Mononuclear cell (primary cell): ENCODE data around the gene PIERCE2. TPM values are rescaled to one million over a fixed set of nuclear protein-coding genes. Genes with fewer than 3 reads are reported as not detected.
"Not testable (repeated sequence)": the region's sequence is repeated elsewhere in the genome, so short reads cannot be mapped to it uniquely, and the experiment has no call there.

ENCODE experiments used
- H3K27me3 ChIP-seq: 2 replicates; pipeline ENCODE4 v1.6.0; 2011; ENCODE audit warnings: low read length, control low read depth; ENCODE audit not compliant: insufficient read depth
- H3K4me1 ChIP-seq: 2 replicates; pipeline ENCODE4 v1.5.1; 2011; ENCODE audit warnings: mild to moderate bottlenecking, low read length, control low read depth; ENCODE audit not compliant: insufficient read depth
- H3K4me3 ChIP-seq: 2 replicates; pipeline ENCODE4 v1.5.1; 2011; ENCODE audit warnings: mild to moderate bottlenecking, low read length, moderate library complexity
- H3K9me3 ChIP-seq: 2 replicates; pipeline ENCODE4 v1.5.1; 2011; ENCODE audit warnings: low read depth, mild to moderate bottlenecking, control low read depth, low read length
- total RNA-seq: library from RNA; depleted of rRNA; stranded (reverse); fragments of >200 nt; gene quantifications from one replicate; pipeline ENCODE4 v1.2.3, GENCODE V29; 2012

Gene PIERCE2
- total RNA-seq, 1 donor: 0.31 TPM

DNA sequence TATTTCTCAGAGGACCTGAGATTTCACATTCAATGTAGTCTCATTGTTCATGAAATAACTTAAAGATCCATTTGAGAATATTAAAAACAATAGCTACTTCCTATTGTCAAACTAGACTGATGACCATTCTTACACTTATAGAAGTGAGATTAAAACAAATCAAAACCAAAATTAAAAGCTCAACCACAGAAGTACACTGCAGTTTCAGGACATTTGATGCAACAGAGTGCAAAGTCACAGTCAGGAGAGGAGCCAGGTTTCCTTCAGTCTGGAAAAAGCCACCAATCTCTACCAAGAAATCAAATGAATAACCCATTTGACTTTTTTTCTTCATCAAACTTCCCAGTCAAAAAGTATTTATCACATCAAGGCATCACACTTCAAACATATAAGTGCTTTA is 5.6 kb upstream of the PIERCE2 start:
- H3K27me3 ChIP-seq: no peaks in the 10 kb centered on the region
- H3K4me1 ChIP-seq: peaks cover 60% of the 10 kb centered on the region
- no peak overlapping the region for H3K4me3 ChIP-seq
- no peaks in the 10 kb centered on the region for H3K9me3 ChIP-seq

DNA sequence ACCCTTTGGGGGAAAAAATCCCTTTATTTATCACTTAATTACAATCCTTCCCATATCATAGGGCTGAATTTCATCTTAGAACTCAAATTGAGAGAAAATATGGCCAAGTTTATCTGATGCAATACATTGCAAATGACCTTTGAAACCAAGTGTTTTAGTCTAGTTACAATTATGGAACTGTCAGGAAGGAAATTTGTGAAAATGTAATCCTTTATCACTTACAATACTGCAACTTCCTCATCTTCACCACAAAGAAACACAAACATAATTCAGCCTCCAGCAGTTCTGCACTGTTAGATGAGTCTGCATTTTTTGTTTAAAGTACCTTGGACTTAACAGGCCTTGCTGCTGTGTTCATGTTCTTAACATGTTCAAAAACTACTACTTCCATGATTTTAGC is 4.8 kb upstream of the PIERCE2 start:
- Histone ChIP-seq H3K4me1 (peaks cover 61% of the 10 kb centered on the region), H3K4me3 (no peak overlapping the region), H3K27me3 (no peaks in the 10 kb centered on the region), H3K9me3 (no peaks in the 10 kb centered on the region)

DNA sequence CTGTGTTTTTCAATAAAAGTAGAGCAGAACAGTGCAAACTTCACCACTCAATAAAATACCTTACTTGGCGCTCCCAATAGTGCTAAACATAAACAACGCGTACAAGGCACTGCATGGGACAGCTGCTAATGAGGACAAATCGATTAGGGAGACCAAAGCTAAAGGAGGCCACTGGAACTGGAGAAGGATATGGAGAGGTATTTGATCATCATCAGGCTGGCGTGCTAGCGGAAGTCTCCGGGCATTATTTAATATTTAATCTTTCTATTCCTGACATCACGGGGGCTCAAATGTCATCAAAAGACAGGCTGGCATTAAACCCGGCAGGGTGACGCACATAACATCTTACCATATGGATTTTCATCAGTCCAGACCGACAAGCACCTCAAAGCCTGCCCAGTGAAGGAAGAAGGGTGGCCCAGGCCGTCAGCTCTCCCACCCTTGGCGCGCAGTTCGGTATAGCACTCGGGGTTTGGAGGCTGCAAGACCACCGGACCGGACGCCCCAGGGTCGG is 740 bp upstream of the PIERCE2 start:
- Histone ChIP-seq H3K9me3 (no peaks in the 10 kb centered on the region), H3K4me1 (peaks cover 45% of the 10 kb centered on the region), H3K4me3 (peak overlapping the region; percentile 78), H3K27me3 (no peaks in the 10 kb centered on the region)

DNA sequence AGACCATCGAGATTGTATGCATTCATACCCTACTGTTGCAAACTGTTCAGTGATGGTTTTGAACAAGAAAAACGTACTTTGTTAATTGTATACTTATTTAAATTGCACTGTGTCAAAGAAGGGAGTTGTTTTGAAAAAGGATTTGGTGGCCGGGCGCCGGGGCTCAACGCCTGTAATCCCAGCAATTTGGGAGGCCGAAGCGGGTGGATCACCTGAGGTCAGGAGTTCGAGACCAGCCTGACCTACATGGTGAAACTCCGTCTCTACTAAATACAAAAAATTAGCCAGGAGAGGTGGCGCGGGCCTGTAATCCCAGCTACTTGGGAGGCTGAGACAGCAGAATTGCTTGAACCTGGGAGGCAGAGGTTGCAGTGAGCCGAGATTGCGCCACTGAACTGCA is 681 bp downstream of the PIERCE2 start:
- H3K4me1 ChIP-seq: peaks cover 40% of the 10 kb centered on the region
- H3K27me3 ChIP-seq, H3K4me3 ChIP-seq, H3K9me3 ChIP-seq: not testable (repeated sequence)

GRCh38 chr15:55417678-55418077 is 9.4 kb downstream of the PIERCE2 start:
- H3K27me3 ChIP-seq, H3K9me3 ChIP-seq, H3K4me3 ChIP-seq, H3K4me1 ChIP-seq: not testable (repeated sequence)

DNA sequence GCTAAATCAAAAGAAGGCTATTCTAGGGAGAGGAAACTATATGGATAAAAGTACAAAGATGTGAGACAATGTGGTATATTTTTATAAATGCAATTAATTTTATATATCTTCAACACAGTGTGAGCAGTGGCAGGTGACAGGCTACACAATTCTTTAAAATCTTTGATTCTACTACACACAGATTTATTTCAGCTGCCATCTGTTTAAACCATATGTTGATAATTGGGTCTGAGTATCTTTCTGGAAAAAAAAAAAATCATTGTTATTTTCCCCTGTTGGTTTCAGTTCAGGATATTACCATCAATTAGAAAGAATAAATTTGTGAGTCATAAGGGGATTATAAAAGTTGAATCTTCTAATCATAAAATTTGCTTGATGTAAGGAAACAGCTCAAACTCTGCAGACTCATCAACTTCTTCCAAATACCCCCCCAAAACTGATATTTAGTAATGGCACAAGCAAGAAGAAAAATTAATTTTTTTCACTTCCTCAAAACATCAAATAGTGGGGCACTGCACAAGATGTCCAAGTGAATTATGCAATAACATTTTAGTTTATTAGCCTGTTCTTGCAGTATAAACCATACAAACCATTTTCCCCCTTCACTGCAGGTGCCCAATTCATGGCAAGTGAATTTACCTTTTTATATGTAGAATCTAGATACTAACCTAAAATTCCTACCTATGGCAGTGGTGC is 12.0 kb downstream of the PIERCE2 start:
- no peaks in the 10 kb centered on the region for H3K27me3 ChIP-seq
- H3K4me3 ChIP-seq: no peak overlapping the region
- H3K4me1 ChIP-seq: no peaks in the 10 kb centered on the region
- no peaks in the 10 kb centered on the region for H3K9me3 ChIP-seq

DNA sequence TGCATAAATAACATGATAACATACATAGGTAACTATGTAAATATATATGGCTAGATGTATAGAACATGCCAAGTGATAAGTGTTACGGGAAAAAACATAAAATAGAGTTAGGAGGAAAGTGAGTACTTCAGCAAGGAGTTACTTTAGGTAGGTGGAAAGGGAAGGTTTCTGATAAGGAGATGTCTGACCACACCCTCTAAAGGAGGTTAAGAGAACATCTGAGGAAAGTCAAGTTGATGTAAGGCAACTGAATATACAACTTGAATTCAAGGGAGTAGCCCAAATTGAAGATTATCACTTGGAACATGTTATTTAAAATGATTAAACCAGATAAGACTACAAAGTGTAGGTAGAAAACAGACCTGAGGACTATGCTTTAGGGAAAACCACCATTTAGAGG is 13.8 kb downstream of the PIERCE2 start:
- Histone ChIP-seq H3K4me3 (no peak overlapping the region), H3K9me3 (no peaks in the 10 kb centered on the region), H3K27me3 (no peaks in the 10 kb centered on the region), H3K4me1 (no peaks in the 10 kb centered on the region)

- Histone ChIP-seq H3K27me3 (no peaks in the 10 kb centered on the region), H3K4me3 (no peak overlapping the region), H3K4me1 (no peaks in the 10 kb centered on the region), H3K9me3 (no peaks in the 10 kb centered on the region)
Observed at GRCh38 chr15:55434989-55435825, 26.9 kb downstream of the PIERCE2 start.

DNA sequence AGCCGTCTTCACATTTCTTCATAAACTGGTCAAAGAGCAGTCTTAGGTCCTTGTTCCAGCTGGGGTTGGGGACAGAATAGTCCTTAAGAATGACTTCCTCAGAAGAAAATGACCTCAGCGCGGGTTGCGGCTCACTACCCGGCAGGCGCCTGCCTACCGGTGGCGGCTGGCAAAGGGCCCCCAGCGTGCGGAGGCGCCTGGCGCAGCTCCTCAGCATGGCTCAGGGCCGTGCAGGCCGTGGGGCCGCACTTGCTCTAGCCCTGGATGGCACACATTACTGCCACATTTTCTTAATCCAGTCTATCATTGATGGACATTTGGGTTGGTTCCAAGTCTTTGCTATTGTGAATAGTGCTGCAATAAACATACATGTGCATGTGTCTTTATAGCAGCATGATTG is 34.8 kb downstream of the PIERCE2 start:
- not testable (repeated sequence) for H3K4me3 ChIP-seq, H3K9me3 ChIP-seq, H3K4me1 ChIP-seq, H3K27me3 ChIP-seq

GRCh38 chr15:55445936-55446335 is 37.6 kb downstream of the PIERCE2 start:
- not testable (repeated sequence) for H3K4me1 ChIP-seq, H3K9me3 ChIP-seq

DNA sequence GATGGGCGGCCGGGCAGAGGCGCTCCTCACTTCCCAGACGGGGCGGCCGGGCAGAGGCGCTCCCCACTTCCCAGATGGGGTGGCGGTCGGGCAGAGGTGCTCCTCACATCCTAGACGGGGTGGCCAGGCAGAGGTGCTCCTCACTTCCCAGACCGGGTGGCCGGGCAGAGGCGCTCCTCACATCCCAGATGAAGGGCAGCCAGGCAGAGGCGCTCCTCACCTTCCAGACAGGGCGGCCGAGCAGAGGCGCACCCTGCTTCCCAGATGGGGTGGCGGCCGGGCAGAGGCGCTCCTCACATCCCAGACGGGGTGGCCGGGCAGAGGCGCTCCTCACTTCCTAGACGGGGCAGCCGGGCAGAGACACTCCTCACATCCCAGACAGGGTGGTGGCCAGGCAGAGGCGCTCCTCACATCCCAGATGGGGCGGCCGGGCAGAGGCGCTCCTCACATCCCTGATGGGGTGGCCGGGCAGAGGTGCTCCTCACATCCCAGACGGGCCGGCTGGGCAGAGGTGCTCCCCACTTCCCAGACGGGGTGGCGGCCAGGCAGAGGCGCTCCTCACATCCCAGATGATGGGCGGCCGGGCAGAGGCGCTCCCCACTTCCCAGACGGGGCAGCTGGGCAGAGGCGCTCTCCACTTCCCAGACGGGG is 38.2 kb downstream of the PIERCE2 start:
- not testable (repeated sequence) for H3K4me1 ChIP-seq, H3K9me3 ChIP-seq, H3K4me3 ChIP-seq, H3K27me3 ChIP-seq

More at GRCh38 chr15:55445936-55446335, 37.6 kb downstream of the PIERCE2 start:
- not testable (repeated sequence) for H3K4me3 ChIP-seq, H3K27me3 ChIP-seq

- not testable (repeated sequence) for H3K4me1 ChIP-seq, H3K27me3 ChIP-seq, H3K9me3 ChIP-seq, H3K4me3 ChIP-seq
Observed at GRCh38 chr15:55447030-55447394, 38.7 kb downstream of the PIERCE2 start.

GRCh38 chr15:55457401-55458022 is 49.2 kb downstream of the PIERCE2 start:
- H3K4me1 ChIP-seq: no peaks in the 10 kb centered on the region
- no peaks in the 10 kb centered on the region for H3K9me3 ChIP-seq
- H3K27me3 ChIP-seq: no peaks in the 10 kb centered on the region
- H3K4me3 ChIP-seq: no peak overlapping the region

DNA sequence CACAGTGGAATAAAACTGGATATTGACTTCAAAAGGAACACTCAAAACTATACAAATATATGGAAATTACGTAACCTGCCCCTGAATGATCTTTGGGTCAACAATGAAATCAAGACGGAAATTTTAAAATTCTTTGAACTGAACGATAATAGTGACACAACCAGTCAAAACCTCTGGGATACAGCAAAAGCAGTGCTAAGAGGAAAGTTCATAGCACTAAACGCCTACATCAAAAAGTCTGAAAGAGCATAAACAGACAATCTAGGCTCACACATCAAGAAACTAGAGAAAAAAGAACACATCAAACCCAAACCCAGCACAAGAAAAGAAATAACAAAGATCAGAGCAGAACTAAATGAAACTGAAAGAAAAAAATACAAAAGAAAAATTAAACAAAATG is 53.2 kb downstream of the PIERCE2 start:
- no peaks in the 10 kb centered on the region for H3K4me1 ChIP-seq
- no peaks in the 10 kb centered on the region for H3K9me3 ChIP-seq
- no peaks in the 10 kb centered on the region for H3K27me3 ChIP-seq
- H3K4me3 ChIP-seq: no peak overlapping the region

- Histone ChIP-seq H3K4me1 (no peaks in the 10 kb centered on the region), H3K4me3 (no peak overlapping the region), H3K27me3 (no peaks in the 10 kb centered on the region), H3K9me3 (no peaks in the 10 kb centered on the region)
Observed at GRCh38 chr15:55468321-55468720, 60.0 kb downstream of the PIERCE2 start.
